ENCODE measurements around the gene TEX35.

- TF ChIP-seq EZH2 (IDR thresholded peaks at IDR 0.05; ENCODE audit: borderline replicate concordance, low read length), result no peak
- TF ChIP-seq, protein P1, sequence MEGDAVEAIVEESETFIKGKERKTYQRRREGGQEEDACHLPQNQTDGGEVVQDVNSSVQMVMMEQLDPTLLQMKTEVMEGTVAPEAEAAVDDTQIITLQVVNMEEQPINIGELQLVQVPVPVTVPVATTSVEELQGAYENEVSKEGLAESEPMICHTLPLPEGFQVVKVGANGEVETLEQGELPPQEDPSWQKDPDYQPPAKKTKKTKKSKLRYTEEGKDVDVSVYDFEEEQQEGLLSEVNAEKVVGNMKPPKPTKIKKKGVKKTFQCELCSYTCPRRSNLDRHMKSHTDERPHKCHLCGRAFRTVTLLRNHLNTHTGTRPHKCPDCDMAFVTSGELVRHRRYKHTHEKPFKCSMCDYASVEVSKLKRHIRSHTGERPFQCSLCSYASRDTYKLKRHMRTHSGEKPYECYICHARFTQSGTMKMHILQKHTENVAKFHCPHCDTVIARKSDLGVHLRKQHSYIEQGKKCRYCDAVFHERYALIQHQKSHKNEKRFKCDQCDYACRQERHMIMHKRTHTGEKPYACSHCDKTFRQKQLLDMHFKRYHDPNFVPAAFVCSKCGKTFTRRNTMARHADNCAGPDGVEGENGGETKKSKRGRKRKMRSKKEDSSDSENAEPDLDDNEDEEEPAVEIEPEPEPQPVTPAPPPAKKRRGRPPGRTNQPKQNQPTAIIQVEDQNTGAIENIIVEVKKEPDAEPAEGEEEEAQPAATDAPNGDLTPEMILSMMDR (IDR thresholded peaks at IDR 0.05; ENCODE audit: low read length), result no peak
Observed at GRCh38 chr1:178530502-178530901, 17.6 kb downstream of the TEX35 start.

Data from OCI-LY1 (cell line).